Liver (tissue), 9 donors: ENCODE results near the gene IL17B. TPM values are rescaled to one million over a fixed set of nuclear protein-coding genes. Genes with fewer than 3 reads are reported as not detected.

Experiments
- DNase-seq: peaks from one replicate; pipeline ENCODE4 v3.0.0-alpha.2; 2017; ENCODE audit warnings: low spot score
- H3K27ac ChIP-seq, 2 donors: one replicate each; pipeline ENCODE4 v1.7.0; 2013; ENCODE audit warnings: inconsistent platforms in 2 of 2, low read length in 2 of 2, control low read depth in 1 of 2, low read depth in 1 of 2, mild to moderate bottlenecking in 1 of 2
- H3K27me3 ChIP-seq, 4 donors: one replicate each; pipeline versions ENCODE4 v1.6.1 to v1.7.0; 2013; ENCODE audit warnings: low read length in 3 of 4, inconsistent platforms in 1 of 4, mild to moderate bottlenecking in 1 of 4, moderate library complexity in 1 of 4; ENCODE audit not compliant: control insufficient read depth in 4 of 4, insufficient read depth in 4 of 4
- H3K36me3 ChIP-seq, 4 donors: one replicate each; pipeline versions ENCODE4 v1.6.1 to v1.7.0; 2013; ENCODE audit warnings: low read length in 3 of 4, mild to moderate bottlenecking in 3 of 4, low read depth in 1 of 4, moderate library complexity in 1 of 4; ENCODE audit not compliant: control insufficient read depth in 4 of 4, insufficient read depth in 3 of 4
- H3K4me1 ChIP-seq, 4 donors: one replicate each; pipeline versions ENCODE4 v1.6.1 to v1.7.0; 2013; ENCODE audit warnings: low read length in 3 of 4, mild to moderate bottlenecking in 3 of 4, moderate library complexity in 1 of 4; ENCODE audit not compliant: control insufficient read depth in 4 of 4, insufficient read depth in 4 of 4
- H3K4me3 ChIP-seq, 3 donors: one replicate each; pipeline versions ENCODE4 v1.6.1 to v1.7.0; 2013; ENCODE audit warnings: low read length in 3 of 3, control low read depth in 1 of 3, low read depth in 1 of 3, mild to moderate bottlenecking in 1 of 3
- H3K9ac ChIP-seq, 2 donors: one replicate each; pipeline ENCODE4 v1.7.0; 2013; ENCODE audit warnings: low read length in 2 of 2, mild to moderate bottlenecking in 2 of 2, moderate library complexity in 2 of 2, control low read depth in 1 of 2, low read depth in 1 of 2
- H3K9me3 ChIP-seq, 4 donors: one replicate each; pipeline versions ENCODE4 v1.6.1 to v1.7.0; 2013; ENCODE audit warnings: low read length in 3 of 4; ENCODE audit not compliant: control insufficient read depth in 4 of 4
- ATF3 ChIP-seq: IDR thresholded peaks from 2 replicates; pipeline ENCODE4 v1.6.1; 2016; ENCODE audit warnings: antibody characterized with exemption
- CTCF ChIP-seq: fragments of 150-350 bp; IDR thresholded peaks from 2 replicates; pipeline ENCODE4 v1.5.1; 2017; ENCODE audit warnings: improper control_type of control experiment, low read depth, low read length; ENCODE audit not compliant: missing input control
- EGR1 ChIP-seq, 2 donors: IDR thresholded peaks; 2 replicates each; pipeline ENCODE4 v1.6.1; 2016 to 2018; ENCODE audit warnings: antibody characterized with exemption in 2 of 2, low read depth in 2 of 2
- FOXA1 ChIP-seq: IDR thresholded peaks from 2 replicates; pipeline ENCODE4 v1.6.1; 2016; ENCODE audit warnings: antibody characterized with exemption
- FOXA2 ChIP-seq: IDR thresholded peaks from 2 replicates; pipeline ENCODE4 v1.6.1; 2016; ENCODE audit warnings: antibody characterized with exemption
- HNF4A ChIP-seq, 2 donors: conservative IDR thresholded peaks; 2 replicates each; pipeline ENCODE4 v1.6.1; 2016; ENCODE audit warnings: antibody characterized with exemption in 2 of 2, mild to moderate bottlenecking in 2 of 2
- HNF4G ChIP-seq: IDR thresholded peaks from 2 replicates; pipeline ENCODE4 v1.6.1; 2016; ENCODE audit warnings: antibody characterized with exemption
- JUND ChIP-seq, 2 donors: IDR thresholded peaks; 2 replicates each; pipeline ENCODE4 v1.6.1; 2016; ENCODE audit warnings: antibody characterized with exemption in 2 of 2
- NR2F2 ChIP-seq: IDR thresholded peaks from 2 replicates; pipeline ENCODE4 v1.6.1; 2016; ENCODE audit warnings: antibody characterized with exemption
- RAD21 ChIP-seq, 2 donors: IDR thresholded peaks; 2 replicates each; pipeline ENCODE4 v1.6.1; 2016; ENCODE audit warnings: antibody characterized with exemption in 2 of 2, mild to moderate bottlenecking in 2 of 2
- RXRA ChIP-seq, 2 donors: IDR thresholded peaks; 2 replicates each; pipeline ENCODE4 v1.6.1; 2017 to 2018; ENCODE audit warnings: antibody characterized with exemption in 2 of 2, mild to moderate bottlenecking in 1 of 2
- WGBS: extraction: QIAGEN DNeasy Blood & Tissue Kit; methylation state at CpG from one replicate; pipeline ENCODE4 v1.1.7; 2013; 5-methylcytosine and 5-hydroxymethylcytosine counted together
- polyA plus RNA-seq, 2 donors: library from polyadenylated mRNA; stranded (reverse) in 1 of 2; unstranded in 1 of 2; fragments of 200-250 nt in 1 of 2; fragments of >200 nt in 1 of 2; fragmentation: Nextera tagmentation in 1 of 2; extraction: Ambion mirVana in 1 of 2; gene quantifications; one replicate each; pipeline versions ENCODE4 v1.2.1 to v1.2.3, GENCODE V29; 2013 to 2015
- total RNA-seq, 2 donors: library from RNA; depleted of rRNA; stranded (reverse); fragments of >200 nt; gene quantifications; one replicate each; pipeline ENCODE4 v1.2.3, GENCODE V29; 2014
- donor health status: healthy.
- donor health status: healthy.
- donor health status: healthy.
- donor health status: healthy.
- donor health status: healthy.

Gene IL17B
- total and polyA plus RNA-seq, 4 donors = not detected

- Histone ChIP-seq H3K4me1 (no peaks in the 10 kb centered on the region), H3K27ac (peak overlapping the region; percentile 16 to 66), H3K27me3 (peaks cover 0 to 4% (median 0%) of the 10 kb centered on the region in 4 donors), H3K36me3 (no peaks in the 10 kb centered on the region), H3K9me3 (no peaks in the 10 kb centered on the region), H3K9ac (peak overlapping the region in 1 of 2 donors; percentile 22), H3K4me3 (peak overlapping the region in 2 of 3 donors; percentile 29 to 35)
- DNase-seq = no peak
- 75% methylated on average over 11 of the region's 11 CpGs for WGBS
- TF ChIP-seq RAD21 (IDR thresholded peaks at IDR 0.05) = no peak
- no peak for TF ChIP-seq JUND (IDR thresholded peaks at IDR 0.05)
- no peak for TF ChIP-seq HNF4G
- TF ChIP-seq FOXA2 = no peak
- TF ChIP-seq CTCF = no peak
These were observed 28.5 kb upstream of the IL17B start for GRCh38 chr5:149407323-149408251.

- WGBS = 85% methylated on average over 4 of the region's 4 CpGs
- Histone ChIP-seq H3K9ac (no peak overlapping the region), H3K27me3 (peaks cover 0 to 4% (median 0%) of the 10 kb centered on the region in 4 donors), H3K27ac (peak overlapping the region; percentile 16 to 66), H3K9me3 (no peaks in the 10 kb centered on the region), H3K4me1 (no peaks in the 10 kb centered on the region), H3K36me3 (no peaks in the 10 kb centered on the region), H3K4me3 (peak overlapping the region in 2 of 3 donors; percentile 19 to 29)
- no peak for DNase-seq
- TF ChIP-seq FOXA2 (no peak), EGR1 (IDR thresholded peaks at IDR 0.05; ENCODE audit: low read depth in 2 of 2) (no peak), HNF4A (conservative IDR thresholded peaks at IDR 0.05) (no peak), ATF3 (no peak)
These were observed 27.9 kb upstream of the IL17B start for GRCh38 chr5:149406979-149407306.

- Histone ChIP-seq H3K4me3 (peak overlapping the region in 2 of 3 donors; percentile 12 to 29), H3K36me3 (no peaks in the 10 kb centered on the region), H3K27me3 (peaks cover 0 to 4% (median 0%) of the 10 kb centered on the region in 4 donors), H3K9me3 (no peaks in the 10 kb centered on the region), H3K4me1 (no peaks in the 10 kb centered on the region), H3K27ac (peak overlapping the region; percentile 25 to 43), H3K9ac (no peak overlapping the region)
- TF ChIP-seq RAD21 (IDR thresholded peaks at IDR 0.05) (peak in 1 of 2 donors; percentile 11), NR2F2 (peak; percentile 68), FOXA1 (no peak), RXRA (IDR thresholded peaks at IDR 0.05) (no peak), EGR1 (IDR thresholded peaks at IDR 0.05; ENCODE audit: low read depth in 2 of 2) (no peak)
- DNase-seq = no peak
- 73% methylated on average over 9 of the region's 9 CpGs for WGBS
These were observed 27.3 kb upstream of the IL17B start for GRCh38 chr5:149406203-149406978.
